Breast epithelium (tissue), 4 donors: ENCODE data around the gene MBTPS1. TPM values are rescaled to one million over a fixed set of nuclear protein-coding genes. Genes with fewer than 3 reads are reported as not detected.

Source experiments
- DNase-seq, 2 donors: peaks; one replicate each; pipeline ENCODE4 v3.0.0-alpha.2; 2019; ENCODE audit warnings: low spot score in 2 of 2
- H3K27ac ChIP-seq, 2 donors: fragments of 200-600 bp; sonication (generic) in 1 of 2; one replicate each; pipeline ENCODE4 v1.5.1; 2016 to 2019; ENCODE audit warnings: mild to moderate bottlenecking in 1 of 2
- H3K27me3 ChIP-seq, 2 donors: fragments of 200-600 bp; sonication (generic) in 1 of 2; one replicate each; pipeline versions ENCODE4 v1.5.1 to v1.6.0; 2017 to 2019; ENCODE audit warnings: control low read depth in 1 of 2, mild to moderate bottlenecking in 1 of 2
- H3K36me3 ChIP-seq: fragments of 200-600 bp; one replicate; pipeline ENCODE4 v1.5.1; 2019
- H3K4me1 ChIP-seq, 2 donors: fragments of 200-600 bp; sonication (generic); one replicate each; pipeline ENCODE4 v1.5.1; 2016 to 2019; ENCODE audit warnings: control low read depth in 1 of 2
- H3K4me3 ChIP-seq, 3 donors: fragments of 200-600 bp; sonication (generic); 1 replicate in 2 of 3; 2 replicates in 1 of 3; pipeline ENCODE4 v1.5.1; 2016 to 2019; ENCODE audit warnings: mild to moderate bottlenecking in 3 of 3, moderate library complexity in 2 of 3
- H3K9me3 ChIP-seq, 2 donors: fragments of 200-600 bp; sonication (generic) in 1 of 2; one replicate each; pipeline ENCODE4 v1.5.1; 2016 to 2019; ENCODE audit warnings: control low read depth in 1 of 2
- POLR2A ChIP-seq: fragments of 450-650 bp; IDR thresholded peaks from one replicate; pipeline ENCODE4 v1.6.1; 2016; ENCODE audit warnings: antibody characterized with exemption, mild to moderate bottlenecking, moderate library complexity
- POLR2AphosphoS5 ChIP-seq, 3 donors: sonication (generic); formaldehyde crosslinking; IDR thresholded peaks; one replicate each; pipeline ENCODE4 v1.6.1; 2017; ENCODE audit warnings: antibody characterized with exemption in 3 of 3
- intact Hi-C: fragments of 100-400 bp; cut with DNase I; formaldehyde crosslinking; loops from one replicate; pipeline ENCODE4 v1.15.1; 2023; ENCODE audit warnings: low total_unique reads
- total RNA-seq, 3 donors: library from RNA; depleted of rRNA; stranded (reverse); fragments of >200 nt; gene quantifications; one replicate each; pipeline ENCODE4 v1.1.0, GENCODE V29; 2016
- TF ChIP-seq, protein P1 (sequence below), 3 donors: fragments of 450-650 bp; IDR thresholded peaks; one replicate each; pipeline ENCODE4 v1.5.1; 2016 to 2017; ENCODE audit warnings: antibody characterized with exemption in 3 of 3, mild to moderate bottlenecking in 3 of 3, moderate library complexity in 3 of 3

Gene MBTPS1
- total RNA-seq, 3 donors from 2014 or later = 95.4 to 142 (median 121) TPM

DNA sequence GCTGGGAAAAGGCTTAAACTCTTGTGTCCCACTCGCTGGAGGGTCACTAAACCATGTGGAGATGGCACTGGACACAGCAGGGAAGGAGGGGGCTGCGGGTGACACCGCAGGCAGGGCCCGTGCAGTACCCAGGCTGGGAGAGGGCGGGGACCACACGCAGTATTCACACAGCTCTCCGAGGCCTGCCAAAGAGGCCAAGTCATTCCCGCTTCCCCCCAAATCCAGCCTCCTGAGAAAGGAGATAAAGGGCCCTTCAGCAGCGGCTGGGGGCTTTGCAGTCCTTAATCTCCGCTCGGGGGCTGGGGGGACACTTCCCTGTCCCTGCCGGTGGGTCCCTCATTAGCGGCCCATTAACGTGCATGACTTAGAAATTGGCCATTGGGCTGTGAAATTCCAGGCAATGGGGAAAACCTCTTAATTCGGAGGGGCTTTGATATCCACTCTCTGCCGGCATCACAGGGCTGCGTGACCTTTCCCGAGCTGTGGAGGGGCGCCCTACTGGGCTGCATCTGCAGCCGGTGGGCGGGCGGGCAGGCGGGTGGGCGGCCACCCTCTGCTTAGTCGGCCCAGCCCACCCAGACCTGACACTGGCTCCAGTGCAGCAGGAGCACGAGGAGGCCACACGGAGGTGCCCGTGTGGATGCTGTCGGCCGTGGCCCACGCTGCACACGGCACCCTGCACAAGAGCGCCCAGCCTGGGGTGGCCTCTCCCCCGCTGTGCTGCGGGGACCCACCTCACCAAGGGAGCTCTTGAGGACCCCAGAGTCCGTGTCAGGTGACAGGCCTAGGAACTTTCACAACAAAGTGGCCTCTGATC is 71.5 kb downstream of the MBTPS1 start:
- Histone ChIP-seq H3K4me1 (no peaks in the 10 kb centered on the region), H3K27ac (no peak overlapping the region), H3K4me3 (no peak overlapping the region), H3K9me3 (no peaks in the 10 kb centered on the region), H3K36me3 (peaks cover 5% of the 10 kb centered on the region), H3K27me3 (peaks cover 0 to 5% of the 10 kb centered on the region in 2 donors)
- TF ChIP-seq POLR2A = no peak
- TF ChIP-seq, protein P1, sequence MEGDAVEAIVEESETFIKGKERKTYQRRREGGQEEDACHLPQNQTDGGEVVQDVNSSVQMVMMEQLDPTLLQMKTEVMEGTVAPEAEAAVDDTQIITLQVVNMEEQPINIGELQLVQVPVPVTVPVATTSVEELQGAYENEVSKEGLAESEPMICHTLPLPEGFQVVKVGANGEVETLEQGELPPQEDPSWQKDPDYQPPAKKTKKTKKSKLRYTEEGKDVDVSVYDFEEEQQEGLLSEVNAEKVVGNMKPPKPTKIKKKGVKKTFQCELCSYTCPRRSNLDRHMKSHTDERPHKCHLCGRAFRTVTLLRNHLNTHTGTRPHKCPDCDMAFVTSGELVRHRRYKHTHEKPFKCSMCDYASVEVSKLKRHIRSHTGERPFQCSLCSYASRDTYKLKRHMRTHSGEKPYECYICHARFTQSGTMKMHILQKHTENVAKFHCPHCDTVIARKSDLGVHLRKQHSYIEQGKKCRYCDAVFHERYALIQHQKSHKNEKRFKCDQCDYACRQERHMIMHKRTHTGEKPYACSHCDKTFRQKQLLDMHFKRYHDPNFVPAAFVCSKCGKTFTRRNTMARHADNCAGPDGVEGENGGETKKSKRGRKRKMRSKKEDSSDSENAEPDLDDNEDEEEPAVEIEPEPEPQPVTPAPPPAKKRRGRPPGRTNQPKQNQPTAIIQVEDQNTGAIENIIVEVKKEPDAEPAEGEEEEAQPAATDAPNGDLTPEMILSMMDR (IDR thresholded peaks at IDR 0.05) = no peak
- TF ChIP-seq POLR2AphosphoS5 (IDR thresholded peaks at IDR 0.05) = no peak
- DNase-seq = no peak
- intact Hi-C loops = loop anchor here (5.0 to 10.0 kb wide), 2 partner anchors 220 to 252 kb away; no protein-coding TSS in a partner anchor

DNA sequence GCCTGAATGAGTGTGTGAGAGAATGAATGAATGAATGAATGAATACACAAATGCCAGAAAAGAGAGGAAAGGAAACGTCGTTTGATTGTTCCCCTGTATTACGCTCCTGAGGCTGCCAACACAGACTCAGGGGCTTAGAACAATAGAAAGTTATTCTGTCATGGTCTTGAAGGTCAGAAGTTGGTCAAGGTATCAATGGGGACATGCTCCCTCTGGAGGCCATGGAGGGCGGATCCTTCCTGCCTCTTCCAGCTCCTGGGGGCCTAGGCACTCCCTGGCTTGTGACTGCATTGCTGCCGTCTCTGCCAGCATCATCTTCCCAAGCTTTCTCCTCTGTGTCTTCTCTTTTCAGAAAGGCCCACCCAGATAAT is 72.6 kb downstream of the MBTPS1 start:
- Histone ChIP-seq H3K27ac (no peak overlapping the region), H3K36me3 (peaks cover 4% of the 10 kb centered on the region), H3K4me1 (no peaks in the 10 kb centered on the region), H3K9me3 (no peaks in the 10 kb centered on the region), H3K27me3 (peaks cover 0 to 5% of the 10 kb centered on the region in 2 donors), H3K4me3 (no peak overlapping the region)
- no peak for DNase-seq
- intact Hi-C loops = loop anchor here (5.0 to 10.0 kb wide), 2 partner anchors 219 to 1648 kb away; no protein-coding TSS in a partner anchor
- TF ChIP-seq POLR2A (no peak), POLR2AphosphoS5 (IDR thresholded peaks at IDR 0.05) (no peak)
- TF ChIP-seq, protein P1 (IDR thresholded peaks at IDR 0.05) = no peak

DNA sequence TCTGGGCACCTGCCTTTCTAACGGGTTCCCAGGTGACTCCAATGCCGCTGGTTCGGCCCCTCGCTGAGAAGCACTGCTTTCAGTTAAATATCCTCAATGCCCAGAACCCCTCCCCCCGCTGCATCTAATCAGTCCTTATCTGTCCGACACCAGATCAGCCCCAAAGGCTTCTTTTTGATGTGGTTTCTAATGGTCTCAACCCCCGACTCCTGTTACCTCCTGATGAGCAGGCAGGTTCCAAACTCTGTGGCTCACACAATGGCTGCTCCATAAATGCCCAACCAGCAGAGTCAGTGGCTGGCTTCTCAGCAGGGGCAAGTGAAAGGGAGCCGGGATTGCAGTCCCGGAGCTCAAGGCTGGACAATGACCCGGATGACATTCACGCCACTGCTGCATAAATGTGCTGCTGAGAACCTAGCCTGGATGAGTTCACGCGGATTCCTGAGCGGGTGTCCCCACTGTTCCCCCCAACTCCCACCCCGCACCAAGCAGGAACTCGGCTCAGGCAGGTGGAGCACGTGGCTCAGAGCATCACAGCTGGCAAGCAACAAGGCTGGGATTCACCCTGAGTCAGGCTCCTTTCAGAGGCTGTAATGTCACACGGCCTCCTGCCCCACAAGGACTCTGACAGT is 73.1 kb downstream of the MBTPS1 start:
- no peaks in the 10 kb centered on the region for H3K9me3 ChIP-seq
- H3K4me1 ChIP-seq = no peaks in the 10 kb centered on the region
- intact Hi-C loops = loop anchor here (5.0 to 10.0 kb wide), 2 partner anchors 219 to 1649 kb away; no protein-coding TSS in a partner anchor
- H3K27ac ChIP-seq = no peak overlapping the region
- no peak overlapping the region for H3K4me3 ChIP-seq
- no peak for TF ChIP-seq POLR2A
- TF ChIP-seq, protein P1 (IDR thresholded peaks at IDR 0.05) = no peak
- no peak for TF ChIP-seq POLR2AphosphoS5 (IDR thresholded peaks at IDR 0.05)
- H3K36me3 ChIP-seq = no peaks in the 10 kb centered on the region
- no peak for DNase-seq
- H3K27me3 ChIP-seq = peaks cover 0 to 5% of the 10 kb centered on the region in 2 donors

- Histone ChIP-seq H3K4me1 (no peaks in the 10 kb centered on the region), H3K27me3 (peaks cover 0 to 5% of the 10 kb centered on the region in 2 donors), H3K9me3 (no peaks in the 10 kb centered on the region), H3K4me3 (no peak overlapping the region), H3K36me3 (no peaks in the 10 kb centered on the region), H3K27ac (no peak overlapping the region)
- intact Hi-C loops = loop anchor here (5.0 to 10.0 kb wide), 2 partner anchors 218 to 1649 kb away; no protein-coding TSS in a partner anchor
- no peak for DNase-seq
- TF ChIP-seq POLR2A = no peak
- TF ChIP-seq, protein P1 (IDR thresholded peaks at IDR 0.05) = no peak
- TF ChIP-seq POLR2AphosphoS5 (IDR thresholded peaks at IDR 0.05) = no peak
These were observed 73.8 kb downstream of the MBTPS1 start for GRCh38 chr16:84042879-84043485.
